MM.1S (cell line): ENCODE data around the gene CEACAM6.

ENCODE experiments used
- CTCF ChIP-seq: fragments of 300-600 bp; sonication (generic); IDR thresholded peaks from 2 replicates; pipeline ENCODE4 v1.5.1; 2016; ENCODE audit warnings: antibody characterized with exemption, low read length, mixed read lengths
- EZH2phosphoT487 ChIP-seq: fragments of 300-600 bp; sonication (generic); IDR thresholded peaks from 2 replicates; pipeline ENCODE4 v1.6.1; 2018; ENCODE audit warnings: antibody characterized with exemption, low read length

GRCh38 chr19:41811981-41812380 lies 56.7 kb downstream of the CEACAM6 start:
- TF ChIP-seq CTCF (no peak), EZH2phosphoT487 (no peak)
